IPS-11a (cell line): Measurements from ENCODE around the gene KCNIP3.

Experiments used
- H3K4me3 ChIP-seq: one replicate; pipeline ENCODE4 v1.5.1; 2013; ENCODE audit warnings: low read depth, low read length, control low read depth

The KCNIP3 gene

DNA sequence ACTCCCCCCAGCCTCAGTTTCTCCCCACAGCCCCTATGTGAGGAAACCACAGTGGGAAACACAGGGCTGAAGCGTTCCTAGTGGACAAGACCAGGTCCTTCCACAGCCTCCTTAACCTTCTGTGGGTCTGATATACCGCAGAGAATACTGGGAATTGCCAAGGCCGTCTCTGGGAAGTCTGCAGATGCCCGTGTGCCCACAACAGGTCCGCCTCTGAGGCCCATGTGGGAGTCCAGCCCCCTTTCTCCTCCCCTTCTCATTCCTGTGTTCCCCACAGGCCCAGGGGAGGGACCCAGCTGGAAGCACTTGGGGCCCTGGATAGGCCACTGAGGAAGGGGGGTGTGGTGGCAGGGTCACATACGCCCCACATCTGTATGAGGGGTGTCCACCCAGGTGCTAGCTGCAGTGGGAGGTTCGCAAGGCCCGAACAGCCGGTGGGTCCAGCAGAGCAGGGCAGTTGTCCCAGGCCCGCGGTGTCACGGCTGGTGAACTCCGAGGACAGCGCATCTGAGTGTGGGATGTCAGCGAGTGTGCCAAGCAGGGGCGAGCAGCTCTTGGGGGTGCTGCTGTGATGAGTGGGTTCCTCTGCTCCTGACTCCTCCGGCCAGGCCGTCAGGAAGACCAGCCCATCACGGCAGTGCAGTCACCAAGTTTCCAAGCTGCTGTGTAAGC, 2.4 kb upstream of the KCNIP3 start:
- no peak overlapping the region for H3K4me3 ChIP-seq

DNA sequence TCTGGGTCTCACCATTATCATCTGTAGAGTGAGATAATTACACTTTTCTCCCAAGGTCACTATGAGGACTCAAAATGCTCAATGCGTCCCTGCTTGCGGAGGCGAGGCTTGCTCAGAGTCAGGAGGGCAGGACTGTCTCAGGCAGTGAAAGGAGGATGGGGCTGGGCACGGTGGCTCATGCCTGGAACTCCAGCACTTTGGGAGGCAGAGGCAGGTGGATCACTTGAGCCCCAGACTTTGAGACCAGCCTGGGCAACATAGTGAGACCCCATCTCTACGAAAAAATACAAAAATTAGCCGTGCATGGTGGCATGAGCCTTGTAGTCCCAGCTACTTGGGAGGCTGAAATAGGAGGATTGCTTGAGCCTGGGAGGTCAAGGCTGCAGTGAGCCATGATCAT, 1.8 kb upstream of the KCNIP3 start:
- no peak overlapping the region for H3K4me3 ChIP-seq

DNA sequence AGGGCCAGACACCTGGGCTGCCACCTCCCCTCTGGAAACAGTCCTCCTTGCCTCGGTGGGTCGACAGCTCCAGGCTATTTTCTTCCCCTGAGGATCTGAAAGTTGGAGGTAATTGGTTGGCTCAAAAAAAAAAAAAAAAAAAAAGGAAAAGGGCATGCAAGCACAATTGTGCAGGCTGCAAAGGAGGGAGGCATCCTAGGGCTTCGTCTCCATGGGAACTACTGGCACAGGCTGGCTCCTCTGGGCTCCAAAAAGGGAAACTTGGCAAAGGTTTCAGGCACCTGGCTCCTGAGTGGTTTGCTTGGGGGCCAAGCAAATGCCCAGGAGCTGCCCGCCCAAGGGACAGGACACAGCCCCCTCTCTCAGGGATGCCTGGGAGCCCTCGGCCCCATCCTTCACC, 1.1 kb upstream of the KCNIP3 start:
- no peak overlapping the region for H3K4me3 ChIP-seq

DNA sequence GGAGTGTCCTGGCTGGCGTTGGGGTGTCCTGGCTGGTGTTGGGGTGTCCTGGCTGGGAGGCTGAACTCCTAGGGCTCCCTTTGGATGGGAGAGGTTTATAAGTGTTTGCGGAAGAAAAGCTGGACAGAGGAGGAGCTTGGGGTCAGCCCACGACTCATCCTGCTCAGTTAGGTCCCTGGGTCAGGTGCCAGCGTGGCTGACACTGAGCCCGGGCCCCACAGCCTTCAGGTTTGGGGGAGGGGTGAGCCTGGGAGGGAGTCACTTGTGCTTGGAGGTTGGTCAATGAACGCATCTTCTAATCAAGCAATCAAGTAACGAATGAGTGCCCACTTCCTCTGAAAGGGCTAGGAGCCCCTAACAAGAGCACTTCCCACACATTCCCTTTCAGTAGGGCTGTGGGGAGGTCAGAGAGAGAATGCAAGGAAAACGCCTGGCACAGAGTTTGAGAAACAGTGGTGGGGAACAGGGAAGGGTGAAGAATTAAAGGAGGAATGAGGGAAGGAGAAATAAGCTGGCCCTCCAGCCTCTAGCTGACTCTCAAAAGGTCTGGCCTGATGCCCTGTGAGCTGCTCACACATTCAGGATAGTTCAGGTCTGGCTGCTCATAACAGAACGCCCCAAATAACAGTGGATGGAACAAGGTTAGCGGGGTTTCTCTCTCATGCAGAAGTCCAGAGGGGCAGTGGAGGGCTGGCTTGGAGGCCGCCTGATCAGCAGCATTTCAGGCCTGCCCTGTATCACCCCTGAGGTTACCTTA, 670 bp downstream of the KCNIP3 start:
- no peak overlapping the region for H3K4me3 ChIP-seq

DNA sequence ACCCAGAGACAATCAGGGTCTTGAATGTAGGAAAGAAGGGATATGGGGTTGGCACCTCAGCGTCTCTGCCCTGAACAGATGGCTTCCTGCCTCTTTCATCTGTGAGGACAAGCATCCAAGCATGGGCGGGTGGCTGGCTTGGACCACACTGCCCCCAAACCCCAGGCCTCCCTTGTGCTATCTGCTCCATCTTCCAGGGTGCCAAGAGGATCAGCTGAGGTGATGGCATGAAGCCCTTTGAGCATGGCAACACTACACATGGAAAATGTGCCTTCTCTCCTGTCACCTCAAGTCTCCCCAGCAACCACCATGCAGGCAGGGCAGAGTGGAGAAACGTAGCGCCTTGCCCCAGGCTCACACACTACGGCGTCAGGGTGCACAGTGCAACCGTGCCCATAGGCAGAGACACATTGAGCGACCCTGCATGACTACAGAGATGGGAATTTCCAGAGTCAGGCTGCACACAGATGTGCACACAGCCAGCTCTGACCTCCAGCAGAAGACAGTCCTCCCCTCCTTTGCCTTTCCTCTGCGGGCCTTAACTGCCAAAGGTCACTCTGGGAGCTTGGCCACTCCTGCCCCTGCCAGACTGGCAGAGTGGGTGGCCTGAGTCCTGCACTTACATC, 1.5 kb downstream of the KCNIP3 start:
- H3K4me3 ChIP-seq: no peak overlapping the region

DNA sequence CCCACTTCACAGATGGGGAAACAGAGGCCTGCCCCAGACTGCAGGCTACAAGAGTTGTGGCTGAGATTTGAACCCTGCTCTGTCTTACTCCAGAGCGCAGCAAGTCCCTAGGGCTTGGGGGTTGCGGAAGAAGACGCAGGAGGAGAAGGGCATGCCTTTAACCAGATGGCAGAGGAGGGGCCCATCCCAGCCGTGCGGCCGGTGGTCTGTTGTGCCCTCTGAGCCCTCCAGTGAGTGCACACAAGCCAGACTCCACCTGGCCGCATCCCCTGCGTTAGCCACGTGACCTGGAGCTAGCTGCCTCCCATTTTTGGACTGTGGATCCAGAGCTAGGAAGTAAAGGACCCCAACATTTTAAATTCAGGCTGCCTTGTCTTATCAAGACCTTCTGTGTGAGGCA, 2.8 kb downstream of the KCNIP3 start:
- H3K4me3 ChIP-seq: no peak overlapping the region

DNA sequence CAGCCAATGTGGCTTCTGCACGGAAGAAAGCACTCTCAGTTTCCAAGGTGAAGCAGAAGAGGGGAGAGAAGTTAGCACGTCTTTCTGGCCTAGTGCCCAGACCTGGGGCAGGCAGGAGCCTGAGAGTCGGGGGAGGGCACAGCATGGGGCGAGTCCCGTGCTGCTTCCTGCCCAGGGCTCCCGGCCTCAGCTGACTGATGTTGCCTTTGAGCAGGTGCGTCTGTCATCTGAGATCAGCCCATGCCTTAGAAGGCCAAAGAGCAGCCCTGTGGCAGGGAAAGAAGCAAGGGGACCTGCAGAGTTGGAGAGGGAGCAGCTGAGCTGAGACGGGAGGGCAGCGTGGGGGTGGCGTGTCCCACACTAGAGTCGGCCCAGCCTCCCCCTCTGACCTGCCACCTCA, 3.3 kb downstream of the KCNIP3 start:
- H3K4me3 ChIP-seq: no peak overlapping the region

DNA sequence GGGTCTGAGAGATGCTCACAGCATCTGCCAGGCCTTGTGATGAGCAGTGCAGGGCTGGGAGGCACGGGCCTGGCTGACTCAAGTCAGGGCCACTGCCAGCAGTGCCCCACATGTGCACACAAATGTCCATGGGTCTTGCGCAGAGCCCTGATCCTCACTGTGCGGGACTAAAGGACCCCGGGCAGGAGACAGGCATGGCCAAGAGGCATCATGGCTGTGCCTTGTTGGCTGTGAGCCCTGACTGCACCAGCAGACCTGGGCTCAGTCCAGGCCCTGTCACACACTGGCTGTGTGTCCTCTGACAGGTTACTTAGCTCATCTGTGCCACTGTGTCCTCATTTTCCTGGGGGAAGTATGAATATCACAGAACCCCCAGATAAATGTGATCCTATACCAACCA, 4.0 kb downstream of the KCNIP3 start:
- H3K4me3 ChIP-seq: no peak overlapping the region

DNA sequence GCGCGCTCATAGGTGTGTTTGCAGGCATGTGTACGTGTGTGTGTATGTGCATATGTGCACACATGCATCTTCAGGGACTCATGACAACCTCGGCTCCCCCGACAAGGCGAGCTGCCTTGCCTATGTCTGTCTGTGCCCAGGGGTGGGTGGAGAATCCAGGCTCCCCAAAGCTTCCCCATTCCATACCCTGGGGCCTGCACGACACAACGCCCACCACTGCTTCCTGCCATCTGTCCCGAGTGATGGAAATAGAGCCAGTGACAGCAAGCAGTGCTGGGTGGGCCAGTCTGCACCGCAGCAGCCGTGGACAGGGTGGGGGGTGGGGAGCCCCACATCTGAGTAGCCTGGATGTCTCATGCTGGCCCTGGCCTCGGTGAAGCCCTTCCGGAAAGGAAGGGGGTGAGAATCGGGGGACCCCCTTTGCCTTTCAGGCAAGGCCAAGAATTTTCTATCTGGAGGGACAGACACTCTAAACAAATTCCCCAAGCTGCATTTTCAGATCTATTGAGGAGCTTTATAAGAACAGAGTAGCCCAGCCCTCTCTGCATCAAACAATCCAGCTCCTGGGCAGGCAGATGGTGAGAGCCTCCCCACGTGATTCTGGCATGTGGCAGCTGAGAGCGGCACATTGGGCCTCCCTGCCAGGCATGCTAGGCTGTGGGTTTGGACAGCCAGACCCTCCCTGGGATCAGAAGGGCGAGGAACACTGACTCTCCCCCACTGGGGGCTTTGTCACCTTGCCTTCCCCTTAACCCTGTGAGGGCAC, 4.9 kb downstream of the KCNIP3 start:
- H3K4me3 ChIP-seq: no peak overlapping the region

DNA sequence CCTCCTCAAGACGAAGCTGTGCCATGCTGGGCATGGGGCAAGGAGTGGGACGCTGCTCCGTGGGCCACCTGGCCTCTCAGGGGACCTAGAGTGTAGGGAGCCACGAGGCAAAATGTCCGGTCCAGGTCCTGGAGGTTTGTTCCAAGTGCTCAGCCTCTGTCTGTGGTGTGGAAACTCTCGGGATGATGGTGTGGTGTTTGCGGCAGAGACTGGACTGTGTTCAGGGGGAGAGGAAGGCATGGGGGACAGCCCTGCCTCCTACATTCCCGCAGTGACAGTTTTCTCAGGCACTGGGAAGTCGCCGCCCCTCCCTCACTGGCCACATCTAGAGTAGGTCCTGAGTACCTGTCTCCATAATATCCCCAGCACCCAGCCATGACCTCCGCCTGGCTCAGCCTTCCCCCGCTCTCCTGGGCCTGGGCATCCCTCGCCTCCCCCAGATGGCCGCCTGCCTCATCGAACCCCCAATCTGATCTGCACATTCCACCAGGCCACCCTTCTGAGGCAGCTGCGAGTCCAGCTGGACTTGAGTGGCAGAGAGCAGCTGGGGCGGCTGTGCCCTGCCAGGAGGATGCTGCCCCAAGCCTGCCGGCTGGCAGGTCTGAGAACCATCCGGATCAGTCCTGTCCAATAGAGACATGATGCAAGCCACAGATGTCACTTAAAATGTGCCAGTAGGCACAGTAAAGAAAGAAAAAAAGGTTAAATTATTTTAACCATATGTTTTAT, 6.2 kb downstream of the KCNIP3 start:
- no peak overlapping the region for H3K4me3 ChIP-seq

DNA sequence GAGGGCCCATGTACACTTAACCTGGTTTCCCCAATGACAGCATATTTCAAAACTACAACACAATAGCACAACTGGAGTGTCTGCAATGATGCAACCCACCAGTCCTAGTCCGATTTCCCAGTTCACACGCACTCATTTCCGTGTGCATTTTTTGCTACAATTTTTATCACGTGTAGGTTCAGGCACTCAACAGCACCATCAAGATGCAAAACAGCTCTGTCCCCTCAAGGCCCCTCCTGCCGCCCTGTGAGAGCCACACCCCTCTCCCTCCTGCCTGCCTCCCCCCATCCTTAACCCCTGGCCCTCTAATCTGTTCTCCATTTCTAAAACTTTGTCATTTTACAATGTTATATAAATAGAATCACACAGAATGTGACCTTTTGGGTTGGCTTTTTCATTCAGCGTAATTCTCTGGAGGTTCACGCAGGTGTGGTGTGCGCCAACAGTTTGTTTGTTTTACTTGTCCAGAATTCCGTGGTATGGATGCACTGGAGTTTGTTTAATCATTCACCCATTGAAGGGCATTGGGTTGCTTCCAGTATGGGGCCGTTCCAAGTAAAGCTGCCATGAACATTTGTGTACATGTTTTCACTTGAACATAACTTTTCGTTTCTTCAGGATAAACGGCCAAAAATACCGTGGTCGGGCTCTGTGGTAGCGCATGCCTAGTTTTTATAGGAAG, 8.4 kb downstream of the KCNIP3 start:
- H3K4me3 ChIP-seq: no peak overlapping the region

DNA sequence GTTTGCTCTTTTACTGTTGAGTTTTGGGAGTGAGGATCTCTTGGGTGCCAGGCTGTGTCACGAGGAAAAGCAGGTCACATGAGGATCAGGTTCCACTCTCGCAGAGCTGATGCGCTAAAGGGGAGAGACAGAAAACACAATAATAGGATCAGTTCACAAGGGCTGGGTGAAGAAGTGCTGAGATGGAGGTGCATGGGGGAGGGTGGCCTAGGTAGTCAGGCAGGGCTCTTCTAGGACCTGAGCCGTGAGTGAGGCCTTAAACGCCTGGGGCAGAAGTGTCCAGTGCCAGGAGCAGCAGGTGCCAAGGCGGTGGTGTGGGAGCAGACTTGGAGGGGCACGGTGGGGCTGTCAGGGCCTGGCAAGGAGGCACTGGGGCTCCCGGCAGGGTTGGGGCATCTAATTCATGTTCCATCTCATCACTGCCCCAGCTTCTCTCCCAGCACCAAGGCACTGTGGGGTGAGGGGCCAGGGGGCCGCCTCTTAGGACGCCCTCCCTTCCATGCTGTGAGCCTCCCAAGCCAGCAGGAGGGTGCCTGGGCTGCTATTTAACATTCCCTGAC, 9.3 kb downstream of the KCNIP3 start:
- H3K4me3 ChIP-seq: no peak overlapping the region

DNA sequence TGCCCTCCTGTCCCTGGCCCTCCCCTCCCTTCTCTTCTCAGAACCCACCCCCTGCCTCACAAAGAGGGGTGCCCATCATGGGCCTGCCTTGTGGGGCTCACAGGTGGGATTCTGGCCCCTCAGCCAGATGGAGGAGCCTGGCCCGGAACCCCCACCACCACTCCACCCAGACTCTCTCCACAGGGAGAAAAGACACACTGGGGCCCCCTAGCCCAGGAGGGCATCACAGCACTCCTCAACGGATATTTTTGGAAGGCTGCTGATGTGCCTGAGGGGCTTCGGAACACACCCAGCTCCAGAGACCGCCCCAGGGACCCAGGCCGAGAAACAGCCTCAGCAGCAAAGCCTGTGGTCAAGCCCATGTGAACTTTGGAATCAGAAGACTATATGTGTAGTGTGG, 9.9 kb downstream of the KCNIP3 start:
- H3K4me3 ChIP-seq: no peak overlapping the region

DNA sequence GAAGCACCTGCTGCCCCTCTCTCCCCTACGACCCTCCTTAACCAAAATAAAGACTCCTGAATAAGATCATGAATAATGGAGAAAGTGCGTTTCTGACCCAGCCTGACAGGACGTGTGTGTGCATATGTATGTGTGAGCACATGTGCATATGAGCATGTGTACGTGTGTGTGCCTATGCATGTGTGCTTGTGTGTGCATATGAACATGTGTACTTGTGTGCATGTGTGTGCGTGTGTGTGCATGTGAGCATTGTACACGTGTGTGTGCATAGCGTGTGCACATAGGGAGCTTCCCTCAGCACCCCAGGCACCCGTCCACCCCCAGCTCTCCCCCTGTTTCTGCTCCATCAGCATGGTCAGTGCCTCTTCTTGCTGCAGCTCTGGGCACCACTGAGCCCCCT, 10.7 kb downstream of the KCNIP3 start:
- H3K4me3 ChIP-seq: no peak overlapping the region

DNA sequence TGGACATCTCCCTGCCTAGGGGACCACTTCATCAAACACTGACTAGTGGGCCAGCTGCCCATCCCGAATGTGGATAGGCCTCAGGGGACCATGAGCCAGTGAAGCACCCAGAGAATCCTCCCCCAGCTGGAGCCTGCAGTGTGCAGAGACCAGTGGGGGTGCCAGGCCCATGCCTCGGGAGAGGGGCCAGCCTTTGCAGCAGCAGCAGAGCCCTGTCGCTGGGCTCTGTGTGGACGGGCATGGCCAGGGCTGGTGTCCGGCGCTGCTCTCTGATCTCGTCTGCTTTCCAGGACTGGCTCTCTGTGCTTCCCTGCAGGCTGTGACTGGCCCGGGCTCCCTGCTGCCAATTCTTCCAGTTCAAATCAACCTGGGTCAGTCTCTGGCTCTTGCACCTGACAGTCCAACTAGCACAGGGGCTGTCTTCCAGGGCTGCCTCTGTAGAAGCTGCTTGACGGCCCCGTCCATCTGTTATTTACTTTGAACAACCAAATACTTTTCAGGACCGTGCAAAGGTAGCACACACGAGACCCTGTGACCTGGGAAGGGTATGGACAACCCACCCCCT, 11.4 kb downstream of the KCNIP3 start:
- no peak overlapping the region for H3K4me3 ChIP-seq

DNA sequence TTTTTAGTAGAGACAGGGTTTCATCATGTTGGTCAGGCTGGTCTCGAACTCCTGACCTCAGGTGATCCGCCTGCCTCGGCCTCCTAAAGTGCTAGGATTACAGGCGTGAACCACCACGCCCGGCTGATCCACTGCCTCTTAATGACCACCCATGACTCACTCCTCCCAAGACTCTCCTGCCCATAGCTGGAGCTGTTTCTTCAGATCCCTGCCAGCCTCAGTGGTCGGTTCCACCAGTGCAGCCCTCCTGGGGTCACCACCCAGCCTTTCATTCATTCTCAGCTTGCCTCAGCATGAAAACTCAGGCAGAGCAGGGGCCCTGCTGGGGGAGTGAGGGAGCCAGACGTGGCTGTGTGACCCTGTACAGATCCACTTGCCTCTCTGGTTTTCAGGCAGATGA, 12.5 kb downstream of the KCNIP3 start:
- no peak overlapping the region for H3K4me3 ChIP-seq

DNA sequence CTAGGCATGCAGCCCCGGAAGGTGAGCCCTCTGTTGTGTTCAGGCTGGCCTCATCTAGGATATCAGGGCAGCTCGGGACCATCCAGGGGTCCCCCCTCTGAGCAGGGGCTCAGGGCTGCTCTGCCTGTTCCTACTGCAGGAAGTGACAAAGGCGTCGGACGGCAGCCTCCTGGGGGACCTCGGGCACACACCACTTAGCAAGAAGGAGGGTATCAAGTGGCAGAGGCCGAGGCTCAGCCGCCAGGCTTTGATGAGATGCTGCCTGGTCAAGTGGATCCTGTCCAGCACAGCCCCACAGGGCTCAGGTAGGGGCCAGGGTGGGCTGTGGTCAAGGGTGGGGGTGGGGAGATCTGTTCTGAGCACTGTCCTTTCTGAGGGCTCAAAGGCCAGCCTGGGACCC, 13.1 kb downstream of the KCNIP3 start:
- no peak overlapping the region for H3K4me3 ChIP-seq

DNA sequence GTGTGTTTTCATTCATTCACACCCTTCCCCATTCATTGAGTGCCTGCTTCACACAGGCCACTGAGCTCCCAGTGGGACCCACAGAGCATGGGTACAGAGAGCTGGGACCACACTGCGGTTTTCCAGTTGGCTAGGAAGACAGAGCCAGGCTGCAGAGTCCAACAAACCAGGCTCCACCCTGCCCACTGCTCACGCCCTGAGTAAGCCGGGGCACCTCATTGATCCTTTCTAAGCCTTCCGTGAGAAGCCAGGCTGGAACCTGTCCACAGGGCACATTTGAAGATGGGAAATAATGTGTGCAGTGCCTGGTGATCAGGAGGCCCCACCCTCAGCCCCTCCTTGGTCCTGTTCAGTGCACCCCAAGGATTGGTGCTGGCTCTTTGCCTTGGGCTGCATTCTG, 13.5 kb downstream of the KCNIP3 start:
- no peak overlapping the region for H3K4me3 ChIP-seq

DNA sequence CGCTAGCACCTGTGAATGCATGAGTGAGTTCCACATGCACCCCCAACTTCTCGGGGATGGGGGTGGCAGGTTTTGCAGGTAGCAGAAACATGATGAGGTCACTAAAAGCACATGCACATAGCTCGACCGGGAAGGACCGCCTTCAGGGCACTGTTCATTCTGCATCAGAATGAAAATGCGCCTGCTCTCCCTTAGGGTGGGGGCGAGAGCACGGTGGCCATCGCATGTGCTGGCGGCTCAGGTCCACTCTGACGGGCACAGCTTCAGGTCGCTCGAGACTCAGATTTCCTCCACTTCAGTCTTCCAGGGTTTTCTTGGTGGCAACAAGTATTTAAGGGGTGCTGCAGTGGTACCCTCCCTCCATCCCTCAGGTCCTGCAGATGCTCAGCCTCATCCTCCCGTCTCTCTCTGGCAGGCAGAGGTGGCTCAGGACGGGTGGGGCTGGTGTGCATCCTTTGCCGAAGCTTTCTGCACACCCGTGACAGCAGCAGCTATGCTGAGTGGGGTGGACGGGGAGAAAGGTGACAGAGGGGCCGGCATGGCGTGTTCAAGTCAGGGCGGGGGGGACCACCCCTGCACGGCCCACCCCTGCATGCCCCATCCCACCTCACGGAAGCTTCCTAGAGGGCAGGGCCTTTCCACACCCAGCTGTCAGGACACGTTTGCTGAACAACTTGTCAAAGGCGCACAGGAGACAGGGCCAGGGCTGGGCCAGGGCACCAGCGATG, 14.8 kb downstream of the KCNIP3 start:
- no peak overlapping the region for H3K4me3 ChIP-seq
